DOHH2 (cell line): ENCODE measurements around the gene MCF2L.

ENCODE experiments used
- H3F3A ChIP-seq: fragments of 200-600 bp; sonication (generic), shearing (Covaris generic); 2 replicates; pipeline ENCODE4 v1.6.0; 2016; ENCODE audit warnings: antibody characterized with exemption, mild to moderate bottlenecking; ENCODE audit not compliant: control insufficient read depth, insufficient read depth
- H3K27ac ChIP-seq: fragments of 200-600 bp; sonication (generic); 2 replicates; pipeline ENCODE4 v1.5.1; 2014; ENCODE audit warnings: low read depth, mild to moderate bottlenecking, low read length, moderate library complexity
- H3K27me3 ChIP-seq: fragments of 200-600 bp; sonication (generic); 2 replicates; pipeline ENCODE4 v1.6.1; 2014; ENCODE audit warnings: mild to moderate bottlenecking, low read length, mixed read lengths; ENCODE audit not compliant: control insufficient read depth
- H3K36me3 ChIP-seq: fragments of 200-600 bp; sonication (generic); 2 replicates; pipeline ENCODE4 v1.6.1; 2014; ENCODE audit warnings: mild to moderate bottlenecking, low read length, moderate library complexity, mixed read lengths; ENCODE audit not compliant: control insufficient read depth
- H3K4me1 ChIP-seq: fragments of 200-600 bp; sonication (generic); 2 replicates; pipeline ENCODE4 v1.6.1; 2014; ENCODE audit warnings: mild to moderate bottlenecking, low read length, mixed read lengths; ENCODE audit not compliant: control insufficient read depth
- H3K4me2 ChIP-seq: fragments of 200-600 bp; sonication (generic); 2 replicates; pipeline ENCODE4 v1.6.0; 2014; ENCODE audit warnings: mild to moderate bottlenecking, low read length, moderate library complexity
- H3K4me3 ChIP-seq: fragments of 200-600 bp; sonication (generic); 2 replicates; pipeline ENCODE4 v1.5.1; 2014; ENCODE audit warnings: mild to moderate bottlenecking, low read length, mixed read lengths
- H3K79me2 ChIP-seq: fragments of 200-600 bp; sonication (generic); 2 replicates; pipeline ENCODE4 v1.6.1; 2014; ENCODE audit warnings: mild to moderate bottlenecking, low read length, mixed read lengths; ENCODE audit not compliant: control insufficient read depth
- H3K9me2 ChIP-seq: fragments of 200-600 bp; sonication (generic); replicated peaks from 2 replicates; pipeline ENCODE4 v1.6.1; 2014; ENCODE audit warnings: mild to moderate bottlenecking, low read length, mixed read lengths; ENCODE audit not compliant: control insufficient read depth
- H3K9me3 ChIP-seq: fragments of 200-600 bp; sonication (generic); 2 replicates; pipeline ENCODE4 v1.6.1; 2014; ENCODE audit warnings: antibody characterized with exemption, low read length, mixed read lengths; ENCODE audit not compliant: control insufficient read depth, insufficient read depth
- H4K20me1 ChIP-seq: fragments of 200-600 bp; sonication (generic); 2 replicates; pipeline ENCODE4 v1.6.0; 2014; ENCODE audit warnings: low read depth, mild to moderate bottlenecking, antibody characterized with exemption, low read length, moderate library complexity; ENCODE audit not compliant: control insufficient read depth, insufficient read depth
- EZH2phosphoT487 ChIP-seq: fragments of 200-600 bp; sonication (generic); IDR thresholded peaks from 2 replicates; pipeline ENCODE4 v1.6.1; 2017; ENCODE audit warnings: borderline replicate concordance, mild to moderate bottlenecking, antibody characterized with exemption, low read length, moderate library complexity, mixed read lengths
- TF ChIP-seq, protein P1 (sequence below): fragments of 200-600 bp; sonication (generic); IDR thresholded peaks from one replicate; pipeline ENCODE4 v1.5.1; 2014; ENCODE audit warnings: antibody characterized with exemption, mild to moderate bottlenecking, low read depth, low read length; ENCODE audit not compliant: poor library complexity, severe bottlenecking

The MCF2L gene

DNA sequence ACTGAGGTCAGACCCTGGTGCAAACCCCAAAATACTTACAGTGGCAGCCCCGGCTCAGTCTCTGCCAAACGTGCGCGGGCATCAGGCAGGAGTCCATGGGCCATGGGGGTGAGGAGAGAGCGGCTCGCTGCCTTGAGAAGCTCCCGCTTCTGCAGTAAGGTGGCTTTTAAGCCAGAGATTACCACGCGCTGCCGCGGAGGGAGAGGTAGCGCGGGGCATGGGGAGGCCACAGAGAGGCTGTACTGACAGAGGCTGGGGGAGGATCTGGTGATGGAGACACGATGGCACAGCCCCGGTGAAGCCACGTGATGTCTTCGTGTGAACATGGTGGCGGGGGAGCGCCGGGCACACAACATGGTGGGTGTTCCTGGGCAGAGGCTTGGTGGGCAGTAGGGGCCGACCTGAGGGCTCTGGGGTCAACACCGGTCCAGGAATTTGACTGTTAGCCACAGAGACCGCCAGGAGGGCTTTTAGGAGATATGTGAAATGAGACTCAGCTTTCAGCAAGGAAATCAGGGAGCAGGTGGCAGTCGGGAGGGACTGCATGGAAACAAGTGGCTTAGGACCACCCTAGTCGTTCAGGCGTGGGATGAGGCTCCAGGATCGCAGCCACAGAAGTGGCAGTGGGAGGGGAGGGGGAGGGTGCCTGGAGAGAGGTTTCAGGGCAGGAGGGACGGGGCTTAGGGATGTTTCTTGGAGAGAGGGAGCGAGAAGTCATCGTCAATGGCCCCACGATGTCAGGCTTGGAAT is 24.1 kb downstream of the MCF2L start:
- H3K9me2 ChIP-seq = no peaks in the 10 kb centered on the region
- H3K4me1 ChIP-seq = no peaks in the 10 kb centered on the region
- no peaks in the 10 kb centered on the region for H4K20me1 ChIP-seq
- no peak overlapping the region for H3K27ac ChIP-seq
- H3K4me3 ChIP-seq = no peak overlapping the region
- H3K9me3 ChIP-seq = no peaks in the 10 kb centered on the region
- H3K36me3 ChIP-seq = no peaks in the 10 kb centered on the region
- H3K4me2 ChIP-seq = no peak overlapping the region
- H3F3A ChIP-seq = no peaks in the 10 kb centered on the region
- no peaks in the 10 kb centered on the region for H3K79me2 ChIP-seq
- H3K27me3 ChIP-seq = no peaks in the 10 kb centered on the region
- TF ChIP-seq EZH2phosphoT487 = no peak
- TF ChIP-seq, protein P1, sequence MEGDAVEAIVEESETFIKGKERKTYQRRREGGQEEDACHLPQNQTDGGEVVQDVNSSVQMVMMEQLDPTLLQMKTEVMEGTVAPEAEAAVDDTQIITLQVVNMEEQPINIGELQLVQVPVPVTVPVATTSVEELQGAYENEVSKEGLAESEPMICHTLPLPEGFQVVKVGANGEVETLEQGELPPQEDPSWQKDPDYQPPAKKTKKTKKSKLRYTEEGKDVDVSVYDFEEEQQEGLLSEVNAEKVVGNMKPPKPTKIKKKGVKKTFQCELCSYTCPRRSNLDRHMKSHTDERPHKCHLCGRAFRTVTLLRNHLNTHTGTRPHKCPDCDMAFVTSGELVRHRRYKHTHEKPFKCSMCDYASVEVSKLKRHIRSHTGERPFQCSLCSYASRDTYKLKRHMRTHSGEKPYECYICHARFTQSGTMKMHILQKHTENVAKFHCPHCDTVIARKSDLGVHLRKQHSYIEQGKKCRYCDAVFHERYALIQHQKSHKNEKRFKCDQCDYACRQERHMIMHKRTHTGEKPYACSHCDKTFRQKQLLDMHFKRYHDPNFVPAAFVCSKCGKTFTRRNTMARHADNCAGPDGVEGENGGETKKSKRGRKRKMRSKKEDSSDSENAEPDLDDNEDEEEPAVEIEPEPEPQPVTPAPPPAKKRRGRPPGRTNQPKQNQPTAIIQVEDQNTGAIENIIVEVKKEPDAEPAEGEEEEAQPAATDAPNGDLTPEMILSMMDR = no peak

DNA sequence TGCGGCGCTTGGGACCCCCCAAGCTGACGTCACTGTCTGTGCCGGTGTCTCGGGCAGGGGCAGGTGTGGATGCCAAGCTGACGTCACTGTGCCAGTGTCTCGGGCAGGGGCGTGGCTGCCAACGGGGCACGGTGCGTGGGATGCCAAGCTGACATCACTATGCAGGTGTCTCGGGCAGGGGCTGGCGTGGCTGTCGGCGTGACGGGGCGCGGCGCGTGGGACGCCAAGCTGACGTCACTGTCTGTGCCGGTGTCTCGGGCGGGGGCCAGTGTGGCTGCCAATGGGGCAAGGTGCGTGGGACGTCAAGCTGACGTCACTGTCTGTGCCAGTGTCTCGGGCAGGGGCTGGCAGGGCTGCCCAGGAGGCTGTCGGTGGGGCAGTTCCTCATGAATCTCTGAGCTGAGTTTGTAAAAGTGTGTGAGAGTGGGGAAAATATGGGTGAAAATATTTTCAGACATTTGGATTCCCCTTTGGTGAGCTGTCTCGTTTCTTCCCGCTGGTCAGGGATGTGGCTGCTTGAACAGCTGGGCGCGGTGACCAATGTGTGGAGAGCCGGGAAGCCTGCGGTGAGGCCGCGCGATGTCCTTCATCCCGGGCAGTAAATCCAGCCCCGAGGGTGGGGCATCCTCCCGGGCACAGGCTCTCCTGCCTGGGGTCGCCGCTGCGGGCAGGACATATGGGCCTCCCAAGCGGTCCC is 25.2 kb downstream of the MCF2L start:
- Histone ChIP-seq H3K4me3 (no peak overlapping the region), H3K27me3 (no peaks in the 10 kb centered on the region), H3K9me3 (no peaks in the 10 kb centered on the region), H4K20me1 (no peaks in the 10 kb centered on the region), H3K27ac (no peak overlapping the region), H3K9me2 (no peaks in the 10 kb centered on the region), H3K36me3 (no peaks in the 10 kb centered on the region), H3K4me1 (no peaks in the 10 kb centered on the region), H3K4me2 (no peak overlapping the region), H3F3A (no peaks in the 10 kb centered on the region), H3K79me2 (no peaks in the 10 kb centered on the region)
- TF ChIP-seq, protein P1 = no peak
- TF ChIP-seq EZH2phosphoT487 = no peak

DNA sequence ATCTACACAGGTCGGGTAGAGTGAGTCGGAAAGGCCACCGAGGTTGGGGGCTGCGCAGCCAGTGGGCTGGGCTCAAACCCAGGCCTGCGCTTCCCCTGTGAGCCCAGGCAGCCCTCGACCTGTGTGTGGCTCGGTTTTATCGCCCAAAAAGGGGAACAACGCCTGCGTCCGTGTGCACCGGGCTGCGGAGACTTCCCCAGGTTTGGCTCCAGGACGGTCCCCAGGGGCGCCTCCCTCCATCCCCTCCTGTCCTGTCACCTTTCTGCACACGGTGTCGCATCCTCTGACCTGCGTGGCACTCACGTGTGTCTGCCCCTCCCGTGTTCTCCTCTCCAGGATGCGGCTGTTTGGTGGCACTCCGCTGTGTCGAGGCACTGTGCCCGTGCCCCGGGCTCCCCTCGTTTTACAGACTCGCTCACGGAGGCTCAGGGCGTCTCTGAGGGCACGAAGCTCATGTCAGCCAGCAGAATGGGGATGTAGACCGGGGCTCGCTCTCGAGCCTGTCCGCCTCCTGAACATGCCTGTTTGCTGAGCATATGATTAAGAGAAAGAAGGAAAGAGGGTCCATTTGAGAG is 25.9 kb downstream of the MCF2L start:
- no peaks in the 10 kb centered on the region for H3K9me3 ChIP-seq
- no peaks in the 10 kb centered on the region for H3K36me3 ChIP-seq
- no peaks in the 10 kb centered on the region for H3K9me2 ChIP-seq
- H3K27me3 ChIP-seq = no peaks in the 10 kb centered on the region
- no peaks in the 10 kb centered on the region for H3K79me2 ChIP-seq
- no peak overlapping the region for H3K4me2 ChIP-seq
- H3F3A ChIP-seq = no peaks in the 10 kb centered on the region
- no peaks in the 10 kb centered on the region for H3K4me1 ChIP-seq
- H3K27ac ChIP-seq = no peak overlapping the region
- H4K20me1 ChIP-seq = no peaks in the 10 kb centered on the region
- TF ChIP-seq, protein P1 = no peak
- TF ChIP-seq EZH2phosphoT487 = no peak
- H3K4me3 ChIP-seq = no peak overlapping the region
